Activated naive CD8-positive, alpha-beta T cell treated with anti-CD3 and anti-CD28 coated beads for 36 hours (primary cell): ENCODE results near the gene CYFIP2. TPM values are rescaled to one million over a fixed set of nuclear protein-coding genes. Genes with fewer than 3 reads are reported as not detected.

ENCODE experiments used
- DNase-seq: peaks from one replicate; pipeline ENCODE4 v3.0.0; 2021
- H3K27ac Mint-ChIP-seq: one replicate; pipeline ENCODE4 v1.8.0; 2022; ENCODE audit warnings: mild to moderate bottlenecking, moderate library complexity, mixed read lengths
- H3K27me3 Mint-ChIP-seq: one replicate; pipeline ENCODE4 v1.8.0; 2022; ENCODE audit warnings: mild to moderate bottlenecking, mixed read lengths
- H3K36me3 Mint-ChIP-seq: one replicate; pipeline ENCODE4 v1.8.0; 2021; ENCODE audit warnings: mild to moderate bottlenecking, mixed read lengths
- H3K4me1 Mint-ChIP-seq: one replicate; pipeline ENCODE4 v1.8.0; 2021; ENCODE audit warnings: mixed read lengths
- H3K4me3 Mint-ChIP-seq: one replicate; pipeline ENCODE4 v1.8.0; 2022; ENCODE audit warnings: mild to moderate bottlenecking, moderate library complexity, mixed read lengths
- H3K9me3 Mint-ChIP-seq: one replicate; pipeline ENCODE4 v1.8.0; 2022; ENCODE audit warnings: mixed read lengths
- total RNA-seq, 2 experiments: library from RNA; stranded (reverse); gene quantifications; one replicate each; pipeline ENCODE4 v1.2.3, GENCODE V29; 2021

The CYFIP2 gene
- total RNA-seq, 2 experiments from 2014 or later, result 324 to 325 TPM

- H3K9me3 Mint-ChIP-seq, result no peaks in the 10 kb centered on the region
- DNase-seq, result no peak
- peaks cover 73% of the 10 kb centered on the region for H3K36me3 Mint-ChIP-seq
Measured at GRCh38 chr5:157270771-157271170, 4.8 kb downstream of the CYFIP2 start.

GRCh38 chr5:157271740-157272271, 5.9 kb downstream of the CYFIP2 start:
- Mint-ChIP-seq H3K36me3 (peaks cover 76% of the 10 kb centered on the region), H3K27ac (peak overlapping the region; percentile 100), H3K4me3 (peak overlapping the region; percentile 83), H3K9me3 (no peaks in the 10 kb centered on the region), H3K4me1 (peaks cover 81% of the 10 kb centered on the region), H3K27me3 (peaks cover 6% of the 10 kb centered on the region)
- peak; percentile 88 for DNase-seq

More at GRCh38 chr5:157270771-157271170, 4.8 kb downstream of the CYFIP2 start:
- Mint-ChIP-seq H3K4me3 (peak overlapping the region; percentile 83), H3K4me1 (peaks cover 71% of the 10 kb centered on the region), H3K27me3 (peaks cover 6% of the 10 kb centered on the region), H3K27ac (peak overlapping the region; percentile 100)

- peak overlapping the region; percentile 97 for H3K27ac Mint-ChIP-seq
- H3K4me3 Mint-ChIP-seq, result peak overlapping the region; percentile 77
- no peaks in the 10 kb centered on the region for H3K9me3 Mint-ChIP-seq
- H3K36me3 Mint-ChIP-seq, result peaks cover 73% of the 10 kb centered on the region
- peaks cover 83% of the 10 kb centered on the region for H3K4me1 Mint-ChIP-seq
- H3K27me3 Mint-ChIP-seq, result peaks cover 6% of the 10 kb centered on the region
- DNase-seq, result no peak
Measured at GRCh38 chr5:157273131-157273556, 7.2 kb downstream of the CYFIP2 start.

GRCh38 chr5:157275403-157275802, 9.5 kb downstream of the CYFIP2 start:
- Mint-ChIP-seq H3K4me3 (no peak overlapping the region), H3K4me1 (peaks cover 78% of the 10 kb centered on the region)

GRCh38 chr5:157278319-157279037, 12.6 kb downstream of the CYFIP2 start:
- Mint-ChIP-seq H3K27me3 (no peaks in the 10 kb centered on the region), H3K36me3 (peaks cover 60% of the 10 kb centered on the region), H3K27ac (peak overlapping the region; percentile 23), H3K4me3 (no peak overlapping the region), H3K4me1 (peaks cover 80% of the 10 kb centered on the region), H3K9me3 (peaks cover 11% of the 10 kb centered on the region)
- DNase-seq, result no peak

More at GRCh38 chr5:157275403-157275802, 9.5 kb downstream of the CYFIP2 start:
- DNase-seq, result no peak
- no peaks in the 10 kb centered on the region for H3K9me3 Mint-ChIP-seq
- peaks cover 64% of the 10 kb centered on the region for H3K36me3 Mint-ChIP-seq
- peaks cover 6% of the 10 kb centered on the region for H3K27me3 Mint-ChIP-seq
- peak overlapping the region; percentile 32 for H3K27ac Mint-ChIP-seq

- no peak for DNase-seq
- H3K36me3 Mint-ChIP-seq, result peaks cover 55% of the 10 kb centered on the region
- peak overlapping the region; percentile 77 for H3K27ac Mint-ChIP-seq
- no peaks in the 10 kb centered on the region for H3K27me3 Mint-ChIP-seq
- peak overlapping the region; percentile 12 for H3K4me3 Mint-ChIP-seq
- H3K4me1 Mint-ChIP-seq, result peaks cover 80% of the 10 kb centered on the region
- peaks cover 11% of the 10 kb centered on the region for H3K9me3 Mint-ChIP-seq
Measured at GRCh38 chr5:157279605-157280239, 13.8 kb downstream of the CYFIP2 start.

- DNase-seq, result no peak
- Mint-ChIP-seq H3K27ac (peak overlapping the region; percentile 77), H3K36me3 (peaks cover 61% of the 10 kb centered on the region), H3K9me3 (peaks cover 11% of the 10 kb centered on the region), H3K27me3 (no peaks in the 10 kb centered on the region), H3K4me3 (no peak overlapping the region), H3K4me1 (peaks cover 86% of the 10 kb centered on the region)
Measured at GRCh38 chr5:157280927-157281326, 15.0 kb downstream of the CYFIP2 start.

- DNase-seq, result no peak
- H3K27ac Mint-ChIP-seq, result peak overlapping the region; percentile 65
- H3K4me3 Mint-ChIP-seq, result peak overlapping the region; percentile 23
- H3K4me1 Mint-ChIP-seq, result peaks cover 77% of the 10 kb centered on the region
- H3K9me3 Mint-ChIP-seq, result peaks cover 11% of the 10 kb centered on the region
- no peaks in the 10 kb centered on the region for H3K27me3 Mint-ChIP-seq
- H3K36me3 Mint-ChIP-seq, result peaks cover 56% of the 10 kb centered on the region
Measured at GRCh38 chr5:157282150-157282549, 16.2 kb downstream of the CYFIP2 start.

GRCh38 chr5:157283434-157283833, 17.5 kb downstream of the CYFIP2 start:
- Mint-ChIP-seq H3K9me3 (peaks cover 11% of the 10 kb centered on the region), H3K27ac (peak overlapping the region; percentile 65), H3K27me3 (no peaks in the 10 kb centered on the region), H3K4me3 (peak overlapping the region; percentile 3), H3K4me1 (peaks cover 79% of the 10 kb centered on the region), H3K36me3 (peaks cover 60% of the 10 kb centered on the region)
- DNase-seq, result no peak

- no peaks in the 10 kb centered on the region for H3K27me3 Mint-ChIP-seq
Measured at GRCh38 chr5:157284458-157285212, 18.7 kb downstream of the CYFIP2 start.

GRCh38 chr5:157285310-157286035, 19.6 kb downstream of the CYFIP2 start:
- no peak overlapping the region for H3K4me3 Mint-ChIP-seq
- peaks cover 82% of the 10 kb centered on the region for H3K4me1 Mint-ChIP-seq
- peak overlapping the region; percentile 68 for H3K27ac Mint-ChIP-seq
- H3K9me3 Mint-ChIP-seq, result peaks cover 11% of the 10 kb centered on the region
- peaks cover 68% of the 10 kb centered on the region for H3K36me3 Mint-ChIP-seq
- DNase-seq, result no peak
- H3K27me3 Mint-ChIP-seq, result no peaks in the 10 kb centered on the region

More at GRCh38 chr5:157284458-157285212, 18.7 kb downstream of the CYFIP2 start:
- DNase-seq, result no peak
- peaks cover 82% of the 10 kb centered on the region for H3K4me1 Mint-ChIP-seq
- H3K36me3 Mint-ChIP-seq, result peaks cover 66% of the 10 kb centered on the region
- H3K9me3 Mint-ChIP-seq, result peaks cover 11% of the 10 kb centered on the region
- no peak overlapping the region for H3K4me3 Mint-ChIP-seq
- H3K27ac Mint-ChIP-seq, result peak overlapping the region; percentile 68

- H3K27ac Mint-ChIP-seq, result peak overlapping the region; percentile 30
- H3K36me3 Mint-ChIP-seq, result peaks cover 70% of the 10 kb centered on the region
- peaks cover 5% of the 10 kb centered on the region for H3K9me3 Mint-ChIP-seq
- no peak overlapping the region for H3K4me3 Mint-ChIP-seq
- peaks cover 82% of the 10 kb centered on the region for H3K4me1 Mint-ChIP-seq
- H3K27me3 Mint-ChIP-seq, result no peaks in the 10 kb centered on the region
- no peak for DNase-seq
Measured at GRCh38 chr5:157286761-157287211, 20.9 kb downstream of the CYFIP2 start.

GRCh38 chr5:157288405-157289163, 22.7 kb downstream of the CYFIP2 start:
- no peak overlapping the region for H3K4me3 Mint-ChIP-seq

More at GRCh38 chr5:157288405-157289163, 22.7 kb downstream of the CYFIP2 start:
- no peak for DNase-seq
- Mint-ChIP-seq H3K27me3 (no peaks in the 10 kb centered on the region), H3K27ac (peak overlapping the region; percentile 78), H3K9me3 (no peaks in the 10 kb centered on the region), H3K36me3 (peaks cover 73% of the 10 kb centered on the region), H3K4me1 (peaks cover 73% of the 10 kb centered on the region)
